GM11168 (cell line): ENCODE data around the gene HRH3.

Source experiments
- in situ Hi-C: fragments of 300-500 bp; cut with MboI; formaldehyde crosslinking; loops from one replicate; pipeline ENCODE4 v1.12.0; 2022; ENCODE audit warnings: low sequenced_read_pairs; ENCODE audit not compliant: unreplicated experiment

Gene HRH3

DNA sequence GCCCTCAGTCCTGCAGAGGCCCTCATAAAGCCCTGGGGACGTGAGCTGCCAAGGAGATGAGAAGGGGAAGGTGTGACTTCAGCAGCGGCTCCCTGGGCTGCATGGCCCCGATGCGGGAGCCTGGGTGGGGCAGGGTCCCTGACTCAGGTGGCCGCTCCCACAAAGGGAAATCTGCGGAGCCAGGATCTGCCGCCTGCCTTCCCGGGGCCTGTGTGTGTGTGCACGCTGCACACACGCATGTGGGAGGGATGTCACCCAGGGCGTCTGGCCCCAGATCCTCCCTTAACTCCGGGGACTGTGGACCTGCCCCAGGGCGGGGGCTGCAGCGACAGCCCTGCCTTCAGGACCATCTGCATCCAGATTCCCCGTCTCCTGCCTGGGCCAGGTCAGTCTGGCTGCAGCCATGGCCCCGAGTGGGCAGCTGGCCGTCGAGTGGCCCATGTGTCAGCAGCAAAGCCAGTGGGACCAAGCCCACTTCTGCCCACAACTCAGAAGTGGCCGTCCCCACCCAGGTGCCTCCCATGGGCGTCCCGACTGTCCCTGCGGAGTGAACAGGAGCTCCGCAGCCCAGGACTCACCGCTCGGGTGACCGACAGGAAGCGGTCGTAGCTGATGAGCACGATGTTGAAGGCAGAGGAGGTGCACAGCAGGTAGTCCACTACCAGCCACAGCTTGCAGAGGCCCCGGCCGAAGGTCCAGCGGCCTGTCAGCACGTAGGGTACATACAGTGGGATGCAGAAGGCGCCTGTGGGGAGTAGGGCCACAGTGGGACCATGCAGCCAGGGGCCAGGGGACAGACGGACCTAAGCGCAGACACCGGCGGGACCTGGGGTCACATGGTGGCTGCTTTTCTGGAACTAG is 1.9 kb downstream of the HRH3 start:
- in situ Hi-C loops: no loop called here

DNA sequence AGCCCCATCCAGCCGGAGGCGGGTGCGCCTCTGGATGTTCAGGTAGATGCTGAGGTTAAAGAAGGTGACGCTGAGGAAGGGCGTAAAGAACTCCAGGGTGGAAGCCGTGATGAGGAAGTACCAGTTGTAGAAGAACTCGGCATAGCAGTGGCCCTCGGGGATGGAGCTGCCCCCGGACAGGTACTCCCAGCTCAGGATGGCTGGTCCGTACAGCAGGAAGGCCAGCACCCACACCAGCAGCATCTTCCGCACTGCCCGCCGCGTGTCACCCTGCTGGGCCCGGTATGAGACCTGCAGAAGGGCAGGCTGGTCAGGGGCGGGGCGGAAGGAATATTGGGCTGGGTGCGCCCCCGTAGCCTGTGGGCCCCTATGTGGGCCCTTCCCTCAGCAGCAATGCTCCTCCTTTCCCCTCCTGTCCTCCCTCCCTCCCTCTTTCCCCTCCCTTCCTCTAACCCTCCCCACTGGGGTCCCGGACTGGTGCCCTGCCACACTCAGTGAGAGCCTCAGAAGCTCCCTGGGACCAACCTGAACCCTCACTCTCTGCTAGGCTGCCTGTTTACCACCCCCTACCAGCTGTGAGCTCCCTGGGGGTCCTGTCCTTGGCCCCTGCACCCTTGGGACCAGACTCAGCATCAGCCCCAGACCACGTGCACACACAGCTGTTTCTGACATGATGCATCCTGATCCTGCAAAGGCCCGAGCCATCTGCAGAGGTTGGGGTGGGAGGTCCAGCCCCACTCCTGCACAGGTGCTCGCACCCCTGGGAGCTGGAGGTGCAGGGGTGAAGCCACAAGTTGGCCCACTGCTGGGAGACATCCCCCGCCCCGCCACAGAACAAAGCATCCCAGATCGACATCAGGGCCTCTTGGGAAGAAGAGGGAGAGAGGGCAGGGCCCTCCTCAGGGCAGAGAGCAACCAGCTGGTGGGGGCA is 3.2 kb downstream of the HRH3 start:
- in situ Hi-C loops: no loop called here

DNA sequence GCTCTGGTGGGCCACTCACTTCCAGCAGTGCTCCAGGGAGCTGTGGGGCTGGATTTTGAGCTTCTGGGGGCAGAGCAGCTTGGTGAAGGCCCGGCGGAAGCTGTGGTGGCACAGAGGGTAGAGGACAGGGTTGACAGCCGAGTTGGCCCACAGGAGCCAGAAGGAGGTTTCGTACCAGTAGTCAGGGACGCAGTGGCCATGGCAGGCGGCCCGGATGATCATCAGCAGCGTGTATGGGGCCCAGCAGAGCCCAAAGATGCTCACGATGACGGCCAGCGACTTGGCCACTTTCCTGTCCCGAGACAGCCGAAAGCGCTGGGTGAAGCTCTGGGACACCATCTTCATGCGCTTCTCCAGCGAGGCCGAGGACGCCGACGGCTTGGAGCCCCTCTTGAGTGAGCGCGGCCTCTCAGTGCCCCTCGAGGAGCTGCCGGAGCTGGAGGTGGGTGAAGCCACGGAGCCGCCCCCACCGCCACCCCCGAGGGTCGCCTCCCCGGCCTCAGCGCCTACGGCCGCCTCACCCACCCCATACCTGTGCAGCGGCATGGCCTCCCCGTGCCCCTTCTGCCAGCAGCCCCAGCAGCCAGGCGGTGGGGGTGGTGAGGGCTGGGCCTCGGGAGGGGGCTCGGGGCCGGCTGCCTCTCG is 4.0 kb downstream of the HRH3 start:
- in situ Hi-C loops: no loop called here

DNA sequence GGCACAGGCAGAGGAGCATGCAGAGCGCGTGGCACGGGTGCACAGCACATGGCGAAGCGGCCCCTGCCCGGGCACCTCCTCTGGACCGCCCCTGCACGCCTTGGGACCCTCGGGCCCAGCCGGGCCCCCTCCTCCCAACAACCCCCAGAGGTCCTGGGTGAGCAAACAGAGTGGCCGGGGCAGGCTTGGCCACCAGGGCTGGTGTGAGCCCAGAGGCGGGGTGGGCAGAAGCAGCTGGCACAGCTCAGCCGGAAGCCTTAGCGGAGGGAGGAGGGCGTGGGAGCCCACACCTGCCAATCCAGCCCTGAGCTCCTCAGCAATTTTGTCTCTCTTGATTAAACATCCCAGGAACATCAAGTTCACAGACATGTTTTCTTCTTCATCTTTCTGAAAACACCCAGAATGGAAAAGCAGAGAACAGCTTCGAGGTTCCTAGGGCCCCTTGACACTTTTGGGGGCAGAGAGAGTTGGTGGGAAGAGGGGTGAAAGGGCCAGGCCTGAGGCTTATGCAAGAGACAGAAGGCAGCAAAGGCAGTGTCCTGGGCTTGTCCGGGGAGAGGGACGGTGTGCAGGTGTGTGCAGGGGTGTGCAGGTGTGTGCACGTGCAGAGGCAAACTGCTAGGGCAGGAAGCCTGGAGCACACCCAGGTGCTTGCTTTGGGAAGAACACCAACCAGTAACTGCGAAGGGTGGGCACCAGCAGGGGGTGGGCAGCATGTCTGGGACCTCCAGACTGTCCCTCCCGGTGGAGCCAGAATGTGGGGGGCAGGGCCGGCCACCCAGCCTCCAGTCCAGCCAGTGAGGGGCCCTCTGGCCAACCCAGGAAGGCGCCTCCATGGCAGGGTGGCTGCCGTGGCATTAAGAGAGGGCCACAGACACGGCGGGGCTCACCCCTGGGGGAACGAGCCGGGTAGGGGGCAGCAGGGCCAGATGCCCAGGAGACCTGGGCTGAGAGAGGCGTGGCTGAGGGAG is 4.8 kb downstream of the HRH3 start:
- in situ Hi-C loops: no loop called here

DNA sequence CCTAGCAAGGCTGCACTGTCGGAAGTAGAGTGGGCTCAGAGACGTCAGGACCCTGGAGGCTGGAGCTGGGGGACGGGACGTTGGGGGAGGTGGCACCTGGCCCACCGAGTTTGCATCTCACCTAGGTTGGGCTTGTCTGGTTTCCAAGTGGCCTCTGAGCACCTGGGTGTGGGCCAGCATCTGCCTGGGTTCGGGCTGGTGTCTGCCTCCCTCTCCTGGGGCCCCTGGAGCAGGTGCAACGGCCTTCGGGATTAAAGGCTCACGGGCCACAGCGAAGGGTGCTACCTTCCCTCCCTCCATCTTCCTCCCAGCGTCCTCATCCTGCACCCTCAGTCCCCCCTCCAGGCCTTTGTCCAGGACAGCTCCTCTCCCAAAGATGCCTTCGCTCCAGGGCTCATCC is 6.0 kb downstream of the HRH3 start:
- in situ Hi-C loops: no loop called here

DNA sequence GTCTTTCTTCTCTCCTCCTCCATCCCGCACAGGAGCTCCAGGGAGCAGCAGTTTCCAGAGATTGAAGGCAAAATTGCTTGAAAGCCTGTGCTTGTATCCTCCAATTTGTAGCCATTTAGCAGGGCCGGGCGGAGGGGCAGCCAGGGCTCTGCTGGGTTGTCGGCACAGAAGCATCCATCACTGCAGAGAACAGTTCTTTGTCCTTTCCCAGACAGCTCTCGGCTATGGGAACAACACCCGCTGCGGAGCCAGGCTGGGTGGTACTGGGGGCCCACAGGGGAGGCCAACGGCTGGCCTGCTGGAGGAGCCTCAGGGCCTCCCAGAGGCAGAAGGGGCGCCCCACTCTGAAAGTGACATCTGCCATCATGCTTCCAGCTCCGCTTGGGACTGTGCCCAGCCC is 7.8 kb downstream of the HRH3 start:
- in situ Hi-C loops: no loop called here

DNA sequence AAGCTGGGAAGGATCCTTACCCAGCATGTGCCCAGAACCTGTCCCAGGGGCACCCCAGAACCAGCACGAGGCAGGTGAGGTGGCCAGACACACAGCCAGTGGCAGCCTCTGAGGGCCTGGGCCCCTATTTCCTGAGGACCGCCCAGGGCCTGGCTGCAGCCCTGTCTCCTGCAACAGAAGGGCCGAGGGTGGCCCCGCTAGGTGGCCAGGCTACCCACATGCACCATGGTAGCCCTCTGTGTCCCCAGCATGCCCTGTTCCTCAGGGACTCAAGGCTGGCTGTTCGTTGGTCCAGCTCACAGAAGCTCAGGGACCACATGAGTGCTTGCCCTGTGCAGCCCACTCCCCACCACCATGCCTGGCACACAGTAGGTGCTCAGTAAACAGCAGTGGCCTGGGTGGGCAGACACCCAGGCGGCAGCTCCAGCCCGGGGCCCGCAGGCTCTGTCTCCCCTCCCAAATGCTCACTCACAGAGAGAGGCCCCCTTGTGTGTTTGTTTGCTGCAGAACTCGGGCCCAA is 8.2 kb downstream of the HRH3 start:
- in situ Hi-C loops: no loop called here

DNA sequence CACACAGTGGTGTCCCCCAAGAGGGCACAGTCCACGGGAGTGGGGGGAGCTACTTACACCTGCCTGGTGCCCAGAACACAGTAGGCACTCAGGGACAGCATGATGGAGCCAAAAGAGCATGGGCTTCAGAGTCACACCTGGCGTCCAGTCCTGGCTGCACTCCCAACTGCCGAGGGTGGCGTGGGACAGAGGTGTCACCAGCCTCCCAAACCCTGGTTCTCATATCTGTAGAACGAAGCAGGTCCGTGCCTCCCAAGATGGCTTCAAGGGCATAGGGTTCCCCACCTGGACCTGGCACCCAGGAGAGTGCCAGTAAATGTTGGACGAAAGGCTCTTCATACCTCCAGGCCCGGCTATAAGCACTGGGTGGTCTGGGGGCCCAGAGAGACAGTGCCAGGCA is 8.9 kb downstream of the HRH3 start:
- in situ Hi-C loops: no loop called here

DNA sequence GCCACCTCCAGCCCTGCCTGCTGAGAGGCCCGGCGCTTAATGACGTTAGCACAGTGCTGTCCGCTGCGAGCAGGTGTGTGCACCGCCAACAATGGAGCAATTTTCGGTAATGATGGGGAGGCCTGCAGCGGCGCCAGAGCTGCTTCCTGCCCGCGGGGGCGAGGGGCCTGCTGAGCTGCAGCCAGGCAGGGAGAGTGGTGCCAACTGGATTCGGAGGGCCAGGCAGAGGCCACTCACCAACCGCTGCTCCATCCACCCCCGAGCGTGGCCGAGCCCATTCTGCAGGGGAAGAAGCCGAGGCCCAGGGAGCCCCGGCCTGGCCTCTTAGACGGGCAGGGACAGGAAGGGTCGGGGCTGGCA is 9.6 kb downstream of the HRH3 start:
- in situ Hi-C loops: no loop called here

DNA sequence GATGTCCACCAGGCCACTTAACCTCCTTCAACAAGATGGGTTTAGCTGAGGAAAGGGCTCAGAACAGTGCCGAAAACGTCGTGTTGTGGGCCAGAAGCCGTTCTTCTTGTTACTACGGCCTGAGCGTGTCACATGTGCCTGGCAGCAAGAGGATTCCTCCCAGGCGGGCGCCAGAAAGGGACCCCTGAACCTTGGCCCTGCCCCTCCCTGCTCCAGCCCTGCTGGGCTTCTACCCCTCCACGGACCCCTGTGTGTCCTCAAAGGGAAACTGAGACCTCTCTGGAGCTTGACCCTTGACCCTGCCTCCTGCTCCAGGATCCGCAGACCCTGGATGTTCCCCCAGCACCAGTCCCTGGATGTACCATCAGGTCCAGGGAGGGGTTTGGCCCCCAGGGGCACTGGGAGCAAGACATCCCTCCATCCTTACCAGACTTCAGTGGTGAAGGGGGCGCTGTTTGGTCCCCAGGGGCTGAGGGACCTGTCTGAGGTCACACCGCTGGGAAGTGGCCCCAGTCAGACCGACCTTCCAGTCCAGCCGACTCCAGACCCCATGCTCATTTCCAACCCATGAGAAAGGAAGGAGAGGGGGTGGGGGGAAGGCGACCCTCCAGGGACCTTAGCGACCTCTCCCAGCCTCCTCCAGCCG is 10.1 kb downstream of the HRH3 start:
- in situ Hi-C loops: no loop called here

DNA sequence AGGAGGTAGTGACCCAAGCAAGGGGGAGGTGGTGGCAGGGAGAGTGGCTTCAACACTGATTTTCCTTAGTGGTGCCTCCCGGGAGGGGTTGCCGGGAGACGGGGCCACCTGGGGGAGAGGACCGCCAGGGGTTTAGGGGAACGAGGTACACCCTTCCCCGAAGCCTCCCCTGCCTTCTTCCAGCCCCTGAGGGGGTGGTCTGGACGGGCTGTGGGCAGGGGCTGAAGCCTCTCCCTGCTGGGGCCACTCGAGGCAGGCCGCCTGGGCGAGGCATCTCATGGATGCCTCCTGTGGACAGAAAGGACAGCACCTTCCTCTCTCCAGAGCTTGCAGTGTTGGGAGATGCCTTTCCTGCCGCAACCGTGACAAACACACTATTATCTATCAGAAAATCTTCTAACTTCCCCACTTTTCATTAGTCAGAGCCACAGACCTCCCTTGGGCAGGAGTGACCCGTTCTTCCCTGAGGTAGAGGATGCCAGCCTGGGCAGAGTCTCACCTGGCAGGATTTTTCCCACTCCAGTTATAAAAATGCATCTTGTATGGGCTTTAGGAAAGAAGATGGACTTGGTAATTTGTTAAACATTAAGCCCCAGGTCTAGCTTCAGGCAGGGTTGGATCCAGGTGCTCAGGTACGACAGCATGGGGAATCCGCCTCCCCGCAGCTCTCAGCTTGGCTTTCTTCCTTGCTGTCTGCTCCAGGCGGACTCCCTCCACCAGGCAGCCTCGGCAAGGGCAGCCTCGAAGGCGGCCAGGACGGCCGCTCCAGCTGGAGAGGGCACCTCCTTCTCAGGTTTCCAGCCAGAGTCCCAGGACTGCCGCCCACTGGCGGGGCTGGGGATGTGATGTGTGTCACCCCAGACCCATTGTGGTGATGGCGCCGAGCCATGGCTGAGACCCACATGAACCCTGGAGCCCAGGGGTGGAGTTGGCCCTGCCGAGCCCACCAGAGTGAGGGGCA is 11.0 kb downstream of the HRH3 start:
- in situ Hi-C loops: no loop called here

DNA sequence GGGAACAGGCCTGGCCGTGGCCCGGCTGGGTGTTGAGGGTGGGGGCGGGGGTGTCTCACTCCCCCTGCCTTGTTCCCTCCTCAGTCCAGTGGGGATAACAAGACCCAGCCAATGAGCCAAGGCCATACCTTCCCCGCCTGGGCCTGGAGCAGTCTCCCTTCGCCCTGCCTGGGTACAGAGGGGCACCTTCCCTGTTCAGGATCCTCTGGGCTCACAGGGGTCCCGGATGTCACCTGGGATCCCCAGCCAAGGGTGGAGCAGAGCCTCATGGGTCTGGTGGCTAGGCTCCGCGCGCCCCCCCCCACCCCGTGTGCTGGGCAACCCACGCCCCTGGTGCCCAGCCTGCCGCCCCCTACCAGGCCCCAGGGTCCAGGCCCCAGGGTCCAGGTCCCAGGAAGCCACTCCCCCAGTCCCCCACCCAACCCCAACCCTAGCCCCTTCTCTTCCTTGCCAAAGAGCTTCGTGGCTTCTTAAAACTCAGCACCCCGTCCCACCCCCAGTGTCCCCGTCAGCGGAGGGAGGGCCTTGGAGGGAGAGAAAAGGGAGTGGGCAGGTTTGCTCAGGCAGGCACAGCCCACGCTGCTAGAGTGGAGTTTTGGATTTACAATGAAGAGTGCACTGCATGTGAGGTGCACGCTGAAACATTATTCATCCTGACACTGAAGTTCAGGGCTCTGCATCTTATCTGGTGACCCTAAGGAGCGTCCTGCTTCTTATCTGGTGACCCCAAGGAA is 11.8 kb downstream of the HRH3 start:
- in situ Hi-C loops: no loop called here

DNA sequence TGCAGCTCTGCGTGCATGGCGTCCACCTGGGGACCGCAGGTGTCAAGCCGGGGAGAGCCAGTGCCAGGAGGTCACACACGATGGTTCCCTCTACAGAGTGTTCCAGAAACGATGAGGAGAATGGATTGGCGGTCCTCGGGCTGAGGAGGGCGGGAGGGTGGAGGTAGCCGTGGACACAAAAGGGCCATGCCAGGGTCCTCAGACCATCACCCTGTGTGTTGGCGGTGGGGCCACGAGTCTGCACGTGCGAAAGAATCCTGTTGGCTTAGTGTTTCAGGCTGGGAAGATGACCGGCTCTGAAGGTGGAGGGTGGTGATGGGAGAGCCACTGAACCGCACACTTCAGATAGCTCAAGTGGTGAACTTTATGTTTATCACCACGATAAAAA is 13.7 kb downstream of the HRH3 start:
- in situ Hi-C loops: no loop called here

DNA sequence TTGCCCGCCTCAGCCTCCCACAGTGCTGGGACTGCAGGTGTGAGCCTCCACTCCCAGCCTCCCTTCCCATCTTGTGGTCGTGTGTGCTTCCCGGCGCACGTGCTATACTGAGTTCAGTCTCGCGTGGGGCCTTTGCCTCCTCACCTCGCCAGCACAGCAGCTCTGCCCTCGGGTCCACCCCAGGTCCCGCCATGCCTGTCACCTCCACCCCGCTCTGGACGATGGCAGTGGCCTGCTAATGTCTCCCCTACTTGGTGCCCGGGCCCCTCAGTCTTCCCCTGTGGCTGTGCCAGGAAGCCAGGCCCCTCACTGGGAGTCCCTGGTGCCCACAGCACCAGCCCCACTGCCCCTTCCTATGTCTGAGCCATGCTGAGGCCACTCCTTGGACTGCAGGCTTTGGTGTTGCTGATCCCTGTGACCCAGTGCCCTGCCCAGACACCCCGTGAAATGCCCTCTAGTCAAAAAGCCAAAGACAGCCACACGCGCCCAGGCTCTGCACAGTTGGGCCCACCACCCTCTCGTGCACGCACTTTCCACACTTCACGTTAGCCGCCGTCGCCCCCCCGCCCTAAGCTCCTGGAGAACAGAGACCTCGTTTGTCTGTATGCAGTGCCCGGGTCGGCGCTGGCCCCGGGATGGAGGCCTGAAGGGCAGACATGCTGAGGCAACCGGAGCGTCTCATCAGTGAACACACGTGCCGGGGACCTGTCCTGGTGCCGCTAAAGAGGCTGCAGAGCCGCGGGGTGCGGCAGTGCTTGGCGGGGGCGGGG is 14.3 kb downstream of the HRH3 start:
- in situ Hi-C loops: no loop called here

DNA sequence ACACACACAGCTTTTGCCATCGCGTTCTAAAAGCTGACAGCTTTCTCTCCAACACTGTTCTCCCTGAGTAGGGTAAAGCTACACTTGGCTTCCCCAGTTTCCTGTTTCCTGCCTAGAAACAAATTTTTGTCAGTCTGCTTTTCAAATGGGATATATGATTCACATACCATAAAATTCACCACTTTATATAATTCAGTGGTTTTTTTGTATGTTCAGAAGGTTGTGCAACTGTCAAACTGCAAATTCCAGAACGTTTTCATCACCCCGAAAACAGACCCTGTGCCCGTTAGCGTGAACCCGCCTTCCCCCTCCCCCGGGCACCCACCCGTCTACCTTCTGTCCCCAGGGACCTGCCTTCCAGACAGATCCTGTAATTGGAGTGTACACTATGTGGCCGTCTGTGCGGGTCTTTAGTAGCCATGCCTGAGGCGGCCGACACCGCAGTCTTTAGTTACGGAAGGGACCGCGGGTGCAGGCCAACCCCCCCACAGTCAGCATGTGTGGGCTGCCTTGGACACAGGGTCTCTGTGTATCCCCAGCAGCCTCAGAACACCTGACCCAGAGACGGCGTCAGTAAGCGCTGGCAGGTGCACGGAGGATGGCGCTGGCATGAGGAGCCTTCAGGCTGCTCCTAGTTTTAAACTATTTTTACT is 16.6 kb downstream of the HRH3 start:
- in situ Hi-C loops: no loop called here

DNA sequence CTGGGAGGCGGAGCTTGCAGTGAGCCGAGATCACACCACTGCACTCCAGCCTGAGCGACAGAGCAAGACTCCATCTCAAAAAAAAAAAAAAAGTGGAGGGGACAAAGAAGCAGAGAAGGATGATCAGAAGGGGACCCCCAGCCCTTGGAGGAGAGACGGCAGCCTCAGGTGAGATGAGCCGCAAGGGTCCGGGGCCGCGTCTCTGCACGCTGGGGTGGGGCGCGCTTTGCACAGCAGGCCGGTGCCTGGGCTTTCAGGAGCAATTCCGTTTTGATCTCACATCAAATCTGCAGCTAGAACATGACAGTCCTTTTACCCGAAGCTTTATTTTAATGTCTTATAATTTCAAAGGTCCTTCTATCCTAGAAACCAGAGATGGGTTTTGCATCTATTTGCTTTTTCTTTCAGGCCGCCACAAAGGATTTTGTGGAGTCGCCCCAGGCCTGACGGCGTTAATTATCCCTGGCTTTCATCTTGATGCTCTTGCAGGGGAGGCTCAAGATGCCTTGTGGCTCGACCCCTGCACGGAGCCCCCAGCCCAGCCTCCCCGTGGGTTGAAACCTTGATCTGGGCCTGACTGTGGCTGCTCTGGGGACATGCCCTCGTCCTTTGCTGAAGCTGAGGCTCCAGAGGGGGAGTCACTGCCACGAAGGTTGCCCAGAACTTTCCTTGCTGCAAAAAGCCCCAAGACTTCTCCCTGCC is 17.3 kb downstream of the HRH3 start:
- in situ Hi-C loops: no loop called here
